Adipose tissue (tissue), 3 donors: ENCODE results near the gene TMEM256. TPM values are rescaled to one million over a fixed set of nuclear protein-coding genes. Genes with fewer than 3 reads are reported as not detected.
"Not testable (repeated sequence)": the region's sequence is repeated elsewhere in the genome, so short reads cannot be mapped to it uniquely, and the experiment has no call there.

Experiments
- H3K27ac ChIP-seq: one replicate; pipeline ENCODE4 v1.5.1; 2013; ENCODE audit warnings: low read depth, low read length
- WGBS, 3 donors: extraction: QIAGEN DNeasy Blood & Tissue Kit; methylation state at CpG; one replicate each; pipeline ENCODE4 v1.1.7; 2013; 5-methylcytosine and 5-hydroxymethylcytosine counted together
- polyA plus RNA-seq, 3 donors: library from polyadenylated mRNA; stranded (reverse); fragments of 200-250 nt; gene quantifications; one replicate each; pipeline ENCODE4 v1.2.3, GENCODE V29; 2013
- donor health status: healthy with polysubstance abuse.
- donor health status: Bipolar disorder and iron deficiency.
- donor health status: healthy.

Gene TMEM256
- polyA plus RNA-seq, 3 donors, result 86.0 to 252 (median 173) TPM

DNA sequence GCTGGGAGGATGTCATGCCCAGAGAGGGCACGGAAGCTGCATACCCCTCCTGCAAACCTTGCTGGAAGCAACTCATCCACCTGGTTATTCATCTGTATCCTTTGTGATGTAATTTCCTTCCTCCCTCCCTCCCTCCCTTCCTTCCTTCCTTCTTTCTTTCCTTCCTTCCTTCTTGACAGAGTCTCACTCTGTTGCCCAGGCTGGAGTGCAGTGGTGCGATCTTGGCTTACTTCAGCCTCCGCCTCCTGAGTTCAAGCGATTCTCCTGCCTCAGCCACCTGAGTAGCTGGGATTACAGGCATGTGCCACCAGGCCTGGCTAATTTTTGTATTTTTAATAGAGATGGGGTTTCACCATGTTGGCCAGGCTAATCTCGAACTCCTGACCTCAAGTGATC is 35.3 kb downstream of the TMEM256 start:
- WGBS, 3 donors, result 80 to 83% (median 81%) methylated on average over 5 of the region's 5 CpGs

DNA sequence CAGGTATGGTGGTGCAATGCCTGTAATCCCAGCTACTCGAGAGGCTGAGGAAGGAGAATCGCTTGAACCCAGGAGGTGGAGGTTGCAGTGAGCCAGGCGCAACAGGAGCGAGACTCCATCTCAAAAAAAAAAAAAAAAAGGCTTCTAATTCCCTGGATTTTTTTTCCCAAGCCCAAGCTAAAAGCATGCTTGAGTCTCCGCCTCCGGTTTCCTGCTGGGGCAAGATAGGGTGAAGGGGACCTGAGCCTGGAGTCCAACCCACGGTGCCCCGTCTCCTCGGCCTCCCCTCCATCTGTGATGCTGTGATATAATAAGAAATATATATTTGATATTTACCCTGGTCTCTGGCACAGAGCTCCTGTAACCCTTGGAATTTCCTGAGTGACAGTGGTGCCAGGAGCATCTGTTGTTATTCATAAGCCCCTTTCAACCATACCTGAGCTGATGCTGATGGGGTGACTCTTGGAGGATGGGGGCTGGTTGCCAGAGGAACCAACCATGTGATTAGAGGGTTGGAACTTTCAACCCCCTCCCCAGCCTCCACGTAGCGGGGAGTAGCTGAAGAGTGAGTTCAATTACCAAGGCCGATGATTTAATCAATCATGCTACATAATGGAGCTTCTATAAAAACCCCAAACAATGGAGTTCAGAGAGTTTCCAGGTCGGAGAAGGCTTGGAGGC is 35.8 kb downstream of the TMEM256 start:
- H3K27ac ChIP-seq, result no peak overlapping the region
- 64 to 72% (median 67%) methylated on average over 13 of the region's 13 CpGs for WGBS, 3 donors

More for the DNA sequence above, 35.3 kb downstream of the TMEM256 start:
- not testable (repeated sequence) for H3K27ac ChIP-seq

DNA sequence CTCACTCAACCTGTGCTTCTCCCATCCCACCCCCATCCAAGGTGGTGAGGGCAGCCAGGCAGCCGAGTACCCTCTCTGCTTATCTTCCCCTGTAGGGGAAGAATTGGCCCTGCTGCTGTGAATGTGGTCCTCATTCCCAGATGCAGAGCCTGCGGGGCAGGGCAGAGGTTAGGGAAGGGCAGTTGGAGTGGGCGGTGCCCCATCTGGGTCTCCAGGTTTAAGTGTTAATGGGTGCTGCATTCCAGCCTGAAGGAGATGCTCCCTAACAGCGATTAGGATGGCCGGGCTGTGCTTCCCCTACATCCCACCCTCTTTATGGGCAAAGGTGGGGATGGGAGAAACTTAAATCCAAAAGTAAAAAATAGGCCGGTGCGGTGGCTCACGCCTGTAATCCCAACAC is 36.8 kb downstream of the TMEM256 start:
- no peak overlapping the region for H3K27ac ChIP-seq
- 82 to 91% (median 86%) methylated on average over 8 of the region's 8 CpGs for WGBS, 3 donors

DNA sequence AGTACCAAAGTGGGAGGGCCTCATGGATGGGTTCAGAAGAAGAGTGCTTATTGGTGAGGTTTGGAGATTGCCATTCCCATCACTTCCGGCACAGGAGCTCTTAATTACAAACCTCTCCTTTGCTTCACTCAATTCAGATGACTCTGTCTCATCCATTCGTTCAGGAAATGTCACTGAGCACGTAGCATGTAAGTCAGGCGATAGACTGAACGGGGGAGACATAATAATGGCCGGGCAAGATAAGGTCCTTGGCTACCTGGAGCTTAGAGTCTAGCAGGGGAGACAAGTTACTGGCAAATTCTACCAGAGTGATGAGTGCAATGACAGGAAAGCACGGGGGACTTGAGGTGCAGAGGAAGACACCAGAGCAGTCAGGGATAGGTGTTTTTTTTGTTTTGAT is 37.9 kb downstream of the TMEM256 start:
- 90 to 93% (median 91%) methylated on average over 6 of the region's 7 CpGs for whole genome bisulfite sequencing, 3 donors
- not testable (repeated sequence) for H3K27ac ChIP-seq

DNA sequence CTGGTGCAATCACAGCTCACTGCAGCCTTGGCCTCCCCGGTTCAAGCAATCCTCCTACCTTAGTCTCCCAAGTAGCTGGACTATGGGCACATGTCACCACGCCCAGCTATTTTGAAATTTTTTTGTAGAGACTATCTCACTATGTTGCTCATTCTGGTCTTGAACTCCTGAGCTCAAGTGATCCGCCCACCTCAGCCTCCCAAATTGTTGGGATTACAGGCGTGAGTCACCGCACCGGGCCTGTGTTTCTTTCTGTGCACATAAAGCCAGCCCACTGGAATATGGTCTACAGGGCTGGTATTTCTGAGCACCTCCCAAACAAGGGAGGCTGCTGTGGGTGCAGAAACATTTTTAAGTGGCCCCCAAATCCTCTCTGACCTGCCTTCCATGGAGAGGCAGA is 40.6 kb downstream of the TMEM256 start:
- WGBS, 3 donors, result 84 to 96% (median 94%) methylated on average over 6 of the region's 6 CpGs
- H3K27ac ChIP-seq, result no peak overlapping the region

DNA sequence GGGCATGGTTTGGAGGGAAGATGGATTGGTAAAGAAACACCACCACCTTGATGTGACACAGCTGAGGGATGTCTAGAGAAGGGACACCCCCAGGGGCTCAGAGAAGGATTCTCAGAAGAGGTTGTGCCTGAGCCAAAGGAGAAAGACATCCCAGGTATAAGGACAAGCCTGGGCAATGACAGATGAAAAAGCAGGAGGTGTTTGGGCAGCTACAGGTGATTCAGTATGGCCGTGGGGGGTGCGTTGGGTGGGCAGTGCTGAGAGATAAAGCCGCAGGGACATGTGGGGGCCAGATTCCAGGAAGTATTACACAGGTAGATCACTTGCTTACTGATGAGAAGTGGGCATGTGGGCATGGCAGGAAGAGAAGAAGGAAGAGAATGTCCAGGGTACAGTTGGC is 42.0 kb downstream of the TMEM256 start:
- no peak overlapping the region for H3K27ac ChIP-seq
- WGBS, 3 donors, result 58 to 65% (median 60%) methylated on average over 3 of the region's 3 CpGs

DNA sequence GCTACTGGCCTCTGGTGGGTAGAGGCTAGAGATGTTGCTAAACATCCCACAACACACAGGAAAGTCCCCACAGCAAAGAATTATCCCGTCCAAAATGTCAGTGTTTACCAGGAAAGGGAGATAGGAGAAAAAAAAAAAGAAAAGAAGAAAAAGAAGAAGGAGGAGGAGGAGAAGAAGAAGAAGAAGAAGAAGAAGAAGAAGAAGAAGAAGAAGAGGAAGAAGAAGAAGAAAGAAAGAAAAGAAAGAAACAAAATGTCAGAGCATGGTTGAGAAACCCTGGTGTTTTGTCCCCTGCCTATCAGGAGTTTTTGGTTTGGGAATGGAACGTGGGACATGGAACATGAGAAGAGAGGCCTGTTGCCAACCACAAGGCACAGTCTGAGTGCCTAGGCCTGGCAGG is 46.5 kb downstream of the TMEM256 start:
- no peak overlapping the region for H3K27ac ChIP-seq
- WGBS, 3 donors, result 45 to 80% (median 59%) methylated on average over 2 of the region's 2 CpGs

DNA sequence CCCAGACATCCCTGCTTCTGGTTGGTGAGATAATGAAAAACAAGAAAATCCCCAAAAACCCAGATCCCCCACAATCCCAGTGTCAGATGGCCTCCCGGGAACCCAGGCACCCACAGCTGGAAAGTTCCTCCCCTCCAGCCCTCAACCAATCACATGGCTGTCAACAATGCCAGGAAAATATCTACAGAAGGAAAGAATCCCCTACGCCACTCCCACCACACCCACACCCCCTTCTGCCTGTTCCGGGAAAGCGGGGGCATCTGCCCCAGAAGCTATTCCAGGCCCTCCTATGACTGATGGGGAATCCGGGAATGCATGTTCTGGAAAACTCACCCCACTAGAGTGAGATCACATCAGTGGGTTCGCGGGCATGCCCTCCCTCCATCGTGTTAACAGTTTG is 47.1 kb downstream of the TMEM256 start:
- H3K27ac ChIP-seq, result no peak overlapping the region
- 50 to 63% (median 63%) methylated on average over 8 of the region's 8 CpGs for WGBS, 3 donors

DNA sequence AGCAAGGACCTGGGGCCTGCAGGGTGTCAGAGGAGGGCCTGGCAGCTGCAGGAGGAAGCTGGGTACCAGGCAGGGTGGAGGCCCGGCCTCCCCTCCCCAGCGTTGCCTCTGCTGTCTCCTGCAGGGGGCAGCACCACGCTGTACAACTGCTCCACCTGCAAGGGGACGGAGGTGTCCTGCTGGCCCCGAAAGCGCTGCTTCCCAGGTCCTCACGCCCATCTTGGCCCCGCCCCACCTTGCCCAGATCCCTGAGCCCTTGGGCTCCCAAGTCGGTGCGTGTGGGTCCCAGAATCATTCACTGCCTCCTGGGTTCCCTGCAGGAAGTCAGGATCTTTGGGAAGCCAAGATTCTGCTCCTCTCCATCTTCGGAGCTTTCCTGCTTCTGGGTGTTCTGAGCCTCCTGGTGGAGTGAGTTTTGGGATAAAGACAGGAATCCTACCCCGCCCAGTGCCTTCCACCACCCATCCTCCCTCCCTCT is 47.8 kb downstream of the TMEM256 start:
- H3K27ac ChIP-seq, result no peak overlapping the region
- WGBS, 3 donors, result 6 to 9% (median 7%) methylated on average over 12 of the region's 12 CpGs

DNA sequence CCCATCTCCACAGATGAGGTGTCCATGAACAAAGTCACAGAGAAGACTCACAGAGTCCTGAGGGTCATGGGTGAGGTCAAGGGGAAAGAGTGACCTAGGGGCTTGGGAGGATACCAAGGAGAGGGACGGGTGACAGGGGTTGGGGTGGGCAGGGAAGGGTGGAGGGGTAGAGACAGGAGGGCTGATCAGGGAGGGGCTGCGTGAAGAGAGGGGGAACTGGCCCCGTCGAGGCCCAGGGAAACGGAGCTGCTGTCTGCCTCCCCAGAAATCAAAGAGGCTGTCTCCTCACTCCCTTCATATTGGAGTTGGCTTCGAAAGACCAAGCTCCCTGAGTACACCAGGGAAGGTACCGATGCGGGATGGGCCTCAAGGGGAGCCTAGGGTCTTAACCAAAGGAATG is 48.3 kb downstream of the TMEM256 start:
- no peak overlapping the region for H3K27ac ChIP-seq
- 70 to 77% (median 75%) methylated on average over 8 of the region's 8 CpGs for WGBS, 3 donors

DNA sequence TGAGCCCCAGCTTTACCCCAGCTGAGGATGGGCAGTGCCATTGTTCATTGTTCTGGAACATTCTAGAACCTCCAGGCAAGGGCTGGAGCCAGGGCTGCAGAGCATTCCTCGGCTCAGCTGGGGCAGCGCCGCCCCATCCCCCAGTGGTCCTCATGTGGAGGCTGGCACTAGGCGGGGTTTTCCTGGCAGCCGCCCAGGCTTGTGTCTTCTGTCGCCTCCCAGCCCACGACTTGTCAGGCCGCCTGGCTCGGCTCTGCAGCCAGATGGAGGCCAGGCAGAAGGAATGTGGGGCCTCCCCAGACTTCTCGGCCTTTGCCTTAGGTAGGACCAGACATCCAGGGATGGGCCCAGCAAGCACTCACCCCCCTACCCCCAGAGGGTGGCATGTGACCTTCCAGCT is 48.8 kb downstream of the TMEM256 start, which contains the start of gene TMEM95:
Gene TMEM95 (plus strand): TSS at position 104 of the 400 bp plus-strand sequence. CDS start 49 bp downstream, at position 153.
- H3K27ac ChIP-seq, result no peak within 1 kb of the TSS
- WGBS, 3 donors, result 64 to 73% (median 70%) methylated on average over 8 to 10 of the region's 10 CpGs

DNA sequence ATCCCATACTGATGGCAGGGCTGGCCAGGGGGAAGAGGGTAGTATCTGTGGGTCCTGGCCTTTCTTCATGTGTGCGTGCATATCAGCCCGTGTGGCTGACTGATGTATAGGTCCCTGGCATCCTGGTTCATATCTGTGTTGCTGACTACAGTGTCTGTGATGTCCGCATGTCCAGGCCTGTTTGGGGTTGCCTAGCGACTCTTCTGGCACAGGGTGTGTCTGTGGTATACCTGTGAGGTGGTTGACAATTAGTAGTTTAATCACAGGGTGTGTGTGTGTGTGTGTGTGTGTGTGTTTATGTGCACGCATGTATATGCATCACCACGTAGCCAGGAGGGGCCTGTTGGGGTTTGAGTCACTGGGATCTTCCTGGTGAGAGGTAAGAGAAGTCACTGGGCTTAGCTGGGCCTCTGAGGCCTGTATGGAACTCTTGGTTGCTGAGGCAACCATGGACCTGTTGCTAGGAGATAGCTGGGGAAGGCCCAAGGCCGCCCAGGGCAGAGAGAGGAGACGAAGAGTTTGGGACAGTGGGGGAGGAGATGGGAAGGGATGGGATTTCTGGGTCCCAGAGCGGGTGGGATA is 49.5 kb downstream of the TMEM256 start:
- no peak overlapping the region for H3K27ac ChIP-seq
- WGBS, 3 donors, result 65 to 83% (median 78%) methylated on average over 9 of the region's 9 CpGs

Other genes with a start within 250 kb of the TMEM256 start
- 1 to 10 TPM; 1.0 to 3.4 (median 2.5) TPM for gene ASGR1, start 224.7 kb downstream of the TMEM256 start, polyA plus RNA-seq
- gene DLG4, start 184.3 kb downstream of the TMEM256 start, polyA plus RNA-seq, result 10 to 100 TPM in 1 of 3 donors, 1 to 10 TPM in 2; 3.3 to 26.3 (median 5.5) TPM
- gene ACADVL, start 184.2 kb downstream of the TMEM256 start, polyA plus RNA-seq, result 100 to 1,000 TPM; 563 to 988 (median 674) TPM
- 10 to 100 TPM in 2 of 3 donors, 1 to 10 TPM in 1; 9.9 to 31.3 (median 17.2) TPM for gene DVL2, start 169.6 kb downstream of the TMEM256 start, polyA plus RNA-seq
- 10 to 100 TPM; 11.5 to 29.4 (median 24.4) TPM for gene PHF23, start 164.6 kb downstream of the TMEM256 start, polyA plus RNA-seq
- 1,000 to 10,000 TPM in 1 of 3 donors, 100 to 1,000 TPM in 2; 485 to 1,093 (median 668) TPM for gene GABARAP, start 161.6 kb downstream of the TMEM256 start, polyA plus RNA-seq
- 10 to 100 TPM; 53.1 to 94.1 (median 91.8) TPM for gene CTDNEP1, start 152.4 kb downstream of the TMEM256 start, polyA plus RNA-seq
- gene ELP5, start 151.9 kb downstream of the TMEM256 start, polyA plus RNA-seq, result 10 to 100 TPM; 19.0 to 64.1 (median 40.3) TPM
- 10 to 100 TPM in 1 of 3 donors, 1 to 10 TPM in 2; 4.8 to 88.9 (median 6.7) TPM for gene CLDN7, start 141.6 kb downstream of the TMEM256 start, polyA plus RNA-seq
- 10 to 100 TPM; 10.2 to 41.8 (median 31.4) TPM for gene SLC2A4, start 122.4 kb downstream of the TMEM256 start, polyA plus RNA-seq
- gene YBX2, start 109.5 kb downstream of the TMEM256 start, polyA plus RNA-seq, result 1 to 10 TPM in 2 of 3 donors, under 1 TPM in 1; 0.95 to 6.0 (median 2.2) TPM
- 100 to 1,000 TPM; 204 to 587 (median 428) TPM for gene EIF5A, start 96.5 kb downstream of the TMEM256 start, polyA plus RNA-seq
- 10 to 100 TPM; 40.1 to 55.5 (median 47.5) TPM for gene GPS2, start 88.7 kb downstream of the TMEM256 start, polyA plus RNA-seq
- gene NEURL4, start 74.8 kb downstream of the TMEM256 start, polyA plus RNA-seq, result 10 to 100 TPM; 11.8 to 25.2 (median 17.9) TPM
- 10 to 100 TPM in 1 of 3 donors, 1 to 10 TPM in 2; 4.0 to 12.7 (median 5.2) TPM for gene ACAP1, start 67.6 kb downstream of the TMEM256 start, polyA plus RNA-seq
- gene KCTD11, start 51.9 kb downstream of the TMEM256 start, polyA plus RNA-seq, result 10 to 100 TPM in 1 of 3 donors, 1 to 10 TPM in 2; 6.3 to 11.2 (median 9.9) TPM
- gene TMEM95, start 48.9 kb downstream of the TMEM256 start, polyA plus RNA-seq, result not detected
- gene TNK1, start 23.0 kb downstream of the TMEM256 start, polyA plus RNA-seq, result 1 to 10 TPM; 2.1 to 8.0 (median 5.5) TPM
- gene PLSCR3, start 9.6 kb downstream of the TMEM256 start, polyA plus RNA-seq, result 10 to 100 TPM; 15.1 to 48.2 (median 42.3) TPM
- 10 to 100 TPM in 2 of 3 donors, 1 to 10 TPM in 1; 2.9 to 11.4 (median 10.5) TPM for gene NLGN2, start 3.7 kb upstream of the TMEM256 start, polyA plus RNA-seq
- gene SPEM1, start 16.2 kb upstream of the TMEM256 start, polyA plus RNA-seq, result not detected
- not detected for gene SPEM2, start 21.5 kb upstream of the TMEM256 start, polyA plus RNA-seq
- not detected for gene SPEM3, start 24.8 kb upstream of the TMEM256 start, polyA plus RNA-seq
- 1 to 10 TPM in 2 of 3 donors, under 1 TPM in 1; 0.79 to 5.2 (median 1.9) TPM for gene TMEM102, start 31.3 kb upstream of the TMEM256 start, polyA plus RNA-seq
- gene FGF11, start 35.4 kb upstream of the TMEM256 start, polyA plus RNA-seq, result 1 to 10 TPM in 1 of 3 donors, under 1 TPM in 2; 0.28 to 4.6 (median 0.86) TPM
- gene CHRNB1, start 41.0 kb upstream of the TMEM256 start, polyA plus RNA-seq, result 10 to 100 TPM in 2 of 3 donors, 1 to 10 TPM in 1; 5.0 to 14.2 (median 12.7) TPM
- 10 to 100 TPM; 17.4 to 45.0 (median 32.9) TPM for gene ZBTB4, start 75.5 kb upstream of the TMEM256 start, polyA plus RNA-seq
- gene SLC35G6, start 77.3 kb upstream of the TMEM256 start, polyA plus RNA-seq, result not detected
- gene POLR2A, start 80.3 kb upstream of the TMEM256 start, polyA plus RNA-seq, result 10 to 100 TPM; 20.9 to 35.4 (median 24.6) TPM
- gene TNFSF12, start 145.0 kb upstream of the TMEM256 start, polyA plus RNA-seq, result 100 to 1,000 TPM in 1 of 3 donors, 10 to 100 TPM in 2; 19.6 to 100 (median 49.9) TPM
- gene TNFSF13, start 154.7 kb upstream of the TMEM256 start, polyA plus RNA-seq, result 10 to 100 TPM; 19.3 to 42.6 (median 26.5) TPM
- 10 to 100 TPM; 25.1 to 52.1 (median 43.0) TPM for gene SENP3, start 157.8 kb upstream of the TMEM256 start, polyA plus RNA-seq
- 100 to 1,000 TPM in 1 of 3 donors, 10 to 100 TPM in 2; 19.4 to 111 (median 99.0) TPM for gene CD68, start 175.5 kb upstream of the TMEM256 start, polyA plus RNA-seq
- 10 to 100 TPM; 31.7 to 72.2 (median 50.2) TPM for gene MPDU1, start 179.8 kb upstream of the TMEM256 start, polyA plus RNA-seq
- gene SOX15, start 186.0 kb upstream of the TMEM256 start, polyA plus RNA-seq, result 1 to 10 TPM in 1 of 3 donors, under 1 TPM in 2; 0.21 to 2.7 (median 0.46) TPM
- 10 to 100 TPM; 14.7 to 29.9 (median 23.3) TPM for gene FXR2, start 210.8 kb upstream of the TMEM256 start, polyA plus RNA-seq
- 100 to 1,000 TPM in 2 of 3 donors, 10 to 100 TPM in 1; 93.7 to 142 (median 130) TPM for gene SAT2, start 223.7 kb upstream of the TMEM256 start, polyA plus RNA-seq
- gene SHBG, start 226.0 kb upstream of the TMEM256 start, polyA plus RNA-seq, result under 1 TPM; 0.32 to 0.67 (median 0.45) TPM
- 1 to 10 TPM in 2 of 3 donors, under 1 TPM in 1; 0.51 to 2.2 (median 1.5) TPM for gene ATP1B2, start 246.8 kb upstream of the TMEM256 start, polyA plus RNA-seq